Activated naive CD8-positive, alpha-beta T cell treated with anti-CD3 and anti-CD28 coated beads, Interleukin-2, amount 50 U/mL, for 16 hours (primary cell): ENCODE data around the gene XYLB.
"Not testable (repeated sequence)": the region's sequence is repeated elsewhere in the genome, so short reads cannot be mapped to it uniquely, and the experiment has no call there.

ENCODE experiments used
- DNase-seq: peaks from one replicate; pipeline ENCODE4 v3.0.0-alpha.2; 2020; ENCODE audit warnings: low read depth, low spot score

The XYLB gene

GRCh38 chr3:38396239-38396638 lies 49.7 kb downstream of the XYLB start:
- DNase-seq = no peak

DNA sequence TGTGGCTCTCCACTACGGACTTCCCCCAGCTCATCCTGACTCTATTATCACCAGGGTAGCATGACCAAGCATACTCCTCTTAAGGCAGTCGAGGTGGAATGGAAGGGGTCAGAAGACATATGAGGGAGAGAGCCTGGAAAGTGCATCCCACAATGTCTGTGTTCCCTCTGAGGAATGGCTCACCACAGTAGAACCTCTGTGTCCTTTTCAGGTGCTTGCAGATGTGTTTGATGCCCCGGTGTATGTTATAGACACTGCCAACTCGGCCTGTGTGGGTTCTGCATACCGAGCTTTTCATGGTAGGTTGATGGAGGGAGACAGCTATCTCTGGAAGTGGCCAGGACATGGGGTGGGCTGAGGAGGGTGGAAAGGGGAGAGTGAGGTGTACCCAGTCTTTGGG lies 50.3 kb downstream of the XYLB start:
- no peak for DNase-seq

GRCh38 chr3:38397320-38397719 lies 50.7 kb downstream of the XYLB start:
- no peak for DNase-seq

- DNase-seq = no peak
Observed at GRCh38 chr3:38401246-38401962, 54.8 kb downstream of the XYLB start.

- no peak for DNase-seq
Observed at GRCh38 chr3:38404286-38404685, 57.7 kb downstream of the XYLB start.

DNA sequence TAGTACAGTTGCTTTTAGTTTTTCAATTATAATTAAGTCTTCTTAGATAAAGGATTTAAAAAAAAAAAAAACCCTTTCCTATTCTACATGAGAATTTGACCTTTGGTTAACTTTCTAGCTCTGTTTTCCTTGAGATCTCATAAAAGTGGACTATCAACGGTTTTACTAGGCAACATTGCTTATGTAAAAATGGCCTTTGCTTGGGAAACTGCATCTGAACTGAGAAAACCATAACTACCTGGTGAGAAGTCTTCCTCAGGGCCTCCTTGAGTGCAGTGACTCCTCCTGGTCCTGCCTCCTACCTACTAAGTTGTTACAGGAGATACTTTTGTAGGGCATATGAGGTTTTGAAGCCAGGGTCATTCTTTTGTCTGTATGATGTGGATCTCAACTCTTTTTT lies 65.0 kb downstream of the XYLB start:
- no peak for DNase-seq

DNA sequence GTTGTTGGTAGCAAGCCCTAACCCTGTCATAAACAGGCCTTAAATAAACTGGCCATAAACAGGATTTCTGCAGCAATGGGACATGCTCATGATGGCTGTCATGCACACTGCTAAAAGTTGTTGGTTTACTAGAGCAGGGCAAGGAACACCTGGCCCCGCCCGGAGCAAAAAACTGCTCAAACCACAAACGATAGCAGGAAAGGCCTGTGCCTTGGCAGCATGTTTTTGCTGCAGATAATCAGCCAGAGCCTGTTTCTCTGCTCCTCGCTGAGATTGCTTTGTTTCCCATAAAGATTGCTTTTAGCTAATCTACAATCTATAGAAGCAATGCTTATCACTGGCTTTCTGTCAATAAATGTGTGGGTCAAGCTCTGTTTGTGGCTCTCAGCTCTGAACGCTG lies 74.2 kb downstream of the XYLB start:
- not testable (repeated sequence) for DNase-seq

- DNase-seq = no peak
Observed at GRCh38 chr3:38421679-38422336, 75.2 kb downstream of the XYLB start.

GRCh38 chr3:38426798-38427426 lies 80.3 kb downstream of the XYLB start:
- DNase-seq = not testable (repeated sequence)

DNA sequence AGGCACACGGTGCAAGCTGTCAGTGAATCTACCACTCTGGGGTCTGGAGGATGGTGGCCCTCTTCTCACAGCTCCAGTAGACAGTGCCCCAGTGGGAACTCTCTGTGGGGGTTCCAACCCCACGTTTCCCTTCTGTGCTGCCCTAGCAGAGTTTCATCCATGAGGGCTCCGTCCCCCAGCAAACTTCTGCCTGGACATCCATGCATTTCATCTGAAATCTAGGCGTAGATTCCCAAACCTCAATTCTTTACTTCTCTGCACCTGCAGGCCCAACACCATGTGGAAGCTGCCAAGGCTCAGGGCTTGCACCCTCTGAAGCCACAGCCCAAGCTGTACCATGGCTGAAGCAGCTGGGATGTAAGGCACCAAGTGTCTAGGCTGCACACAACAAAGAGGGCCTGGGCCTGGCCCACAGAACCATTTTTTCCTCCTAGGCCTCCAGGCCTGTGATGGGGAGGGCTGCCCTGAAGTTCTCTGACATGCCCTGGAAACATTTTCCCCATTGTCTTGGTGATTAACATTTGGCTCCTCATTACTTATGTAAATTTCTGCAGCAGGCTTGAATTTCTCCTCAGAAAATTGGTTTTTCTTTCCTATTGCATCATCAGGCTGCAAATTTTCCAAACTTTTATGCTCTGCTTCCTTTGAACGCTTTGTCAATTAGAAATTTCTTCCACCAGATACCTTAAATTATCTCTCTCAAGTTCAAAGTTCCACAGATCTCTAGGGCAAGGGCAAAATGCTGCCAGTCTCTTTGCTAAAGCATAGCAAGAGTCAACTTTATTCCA lies 86.5 kb downstream of the XYLB start:
- DNase-seq = not testable (repeated sequence)

DNA sequence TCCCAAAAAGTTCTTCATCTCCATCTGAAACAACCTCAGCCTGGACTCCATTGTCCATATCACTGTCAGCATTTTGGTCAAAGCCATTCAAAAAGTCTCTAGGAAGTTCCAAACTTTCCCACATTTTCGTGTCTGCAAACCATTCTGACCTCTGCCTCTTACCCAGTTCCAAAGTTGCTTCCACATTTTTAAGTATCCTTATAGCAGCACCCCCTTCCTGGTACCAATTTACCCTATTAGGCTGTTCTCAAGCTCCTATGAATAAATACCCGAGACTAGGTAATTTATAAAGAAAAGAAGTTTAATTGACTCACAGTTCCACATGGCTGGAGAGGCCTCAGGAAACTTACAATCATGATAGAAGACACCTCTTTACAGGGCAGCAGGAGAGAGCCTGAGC lies 87.1 kb downstream of the XYLB start:
- DNase-seq = not testable (repeated sequence)

DNA sequence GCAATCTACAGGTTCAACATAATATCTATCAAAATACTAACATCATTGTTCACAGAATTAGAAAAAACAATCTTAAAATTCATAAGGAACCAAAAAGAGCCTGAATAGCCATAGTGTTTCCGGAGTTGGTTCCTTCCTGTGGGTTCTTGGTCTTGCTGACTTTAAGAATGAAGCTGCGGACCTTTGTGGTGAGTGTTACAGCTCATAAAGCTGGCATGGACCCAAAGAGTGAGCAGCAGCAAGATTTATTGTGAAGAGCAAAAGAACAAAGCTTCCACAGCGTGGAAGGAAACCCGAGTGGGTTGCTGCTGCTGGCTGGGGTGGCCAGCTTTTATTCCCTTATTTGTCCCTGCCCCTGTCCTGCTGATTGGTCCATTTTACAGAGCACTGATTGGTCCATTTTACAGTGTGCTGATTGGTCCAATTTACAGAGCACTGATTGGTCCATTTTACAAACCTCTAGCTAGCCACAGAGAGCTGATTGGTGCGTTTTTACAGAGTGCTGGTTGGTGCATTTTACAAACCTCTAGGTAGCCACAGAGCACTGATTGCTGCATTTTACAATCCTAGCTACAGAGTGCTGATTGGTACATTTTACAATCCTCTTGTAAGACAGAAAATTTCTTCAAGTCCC lies 92.0 kb downstream of the XYLB start:
- DNase-seq = not testable (repeated sequence)

GRCh38 chr3:38443205-38443604 lies 96.6 kb downstream of the XYLB start:
- not testable (repeated sequence) for DNase-seq

- no peak for DNase-seq
Observed at GRCh38 chr3:38446085-38446686, 99.6 kb downstream of the XYLB start.

GRCh38 chr3:38446812-38447211 lies 100.2 kb downstream of the XYLB start:
- no peak for DNase-seq

GRCh38 chr3:38450853-38451252 lies 104.3 kb downstream of the XYLB start:
- DNase-seq = no peak

GRCh38 chr3:38453075-38453912 lies 106.7 kb downstream of the XYLB start, which contains the start of gene ACVR2B:
ACVR2B (plus strand) TSS chr3:38453890; CDS start chr3:38454323, 433 bp downstream.
- DNase-seq = no peak

- no peak for DNase-seq
Observed at GRCh38 chr3:38453913-38454177, 107.3 kb downstream of the XYLB start.

GRCh38 chr3:38454178-38454883 lies 107.7 kb downstream of the XYLB start:
- no peak for DNase-seq
